ENCODE data around the gene FAM168B.
"Not testable (repeated sequence)": the region's sequence is repeated elsewhere in the genome, so short reads cannot be mapped to it uniquely, and the experiment has no call there.

Gene FAM168B

GRCh38 chr2:131126436-131126835, 33.2 kb upstream of the FAM168B start:
- DNase-seq (ENCODE audit: low read depth) = no peak
- no peak for TF ChIP-seq CTCF (conservative IDR thresholded peaks at IDR 0.05; ENCODE audit: low read depth, low read length)
- H3K4me3 ChIP-seq (ENCODE audit: low read length) = no peak overlapping the region

- DNase-seq (ENCODE audit: low read depth) = no peak
- no peak for TF ChIP-seq CTCF (conservative IDR thresholded peaks at IDR 0.05; ENCODE audit: low read depth, low read length)
- H3K4me3 ChIP-seq (ENCODE audit: low read length) = no peak overlapping the region
Measured at GRCh38 chr2:131125195-131125757, 32.0 kb upstream of the FAM168B start.

GRCh38 chr2:131123192-131123591, 29.9 kb upstream of the FAM168B start:
- no peak for TF ChIP-seq CTCF (conservative IDR thresholded peaks at IDR 0.05; ENCODE audit: low read depth, low read length)
- DNase-seq (ENCODE audit: low read depth) = no peak
- H3K4me3 ChIP-seq (ENCODE audit: low read length) = no peak overlapping the region

GRCh38 chr2:131122496-131122895, 29.2 kb upstream of the FAM168B start:
- no peak for TF ChIP-seq CTCF (conservative IDR thresholded peaks at IDR 0.05; ENCODE audit: low read depth, low read length)
- H3K4me3 ChIP-seq (ENCODE audit: low read length) = no peak overlapping the region
- no peak for DNase-seq (ENCODE audit: low read depth)

GRCh38 chr2:131121464-131121863, 28.2 kb upstream of the FAM168B start:
- H3K4me3 ChIP-seq (ENCODE audit: low read length) = no peak overlapping the region
- no peak for DNase-seq (ENCODE audit: low read depth)
- no peak for TF ChIP-seq CTCF (conservative IDR thresholded peaks at IDR 0.05; ENCODE audit: low read depth, low read length)

GRCh38 chr2:131120815-131121317, 27.6 kb upstream of the FAM168B start:
- DNase-seq (ENCODE audit: low read depth) = no peak
- H3K4me3 ChIP-seq (ENCODE audit: low read length) = no peak overlapping the region
- TF ChIP-seq CTCF (conservative IDR thresholded peaks at IDR 0.05; ENCODE audit: low read depth, low read length) = no peak

GRCh38 chr2:131115752-131116151, 22.5 kb upstream of the FAM168B start:
- DNase-seq (ENCODE audit: low read depth) = no peak
- TF ChIP-seq CTCF (conservative IDR thresholded peaks at IDR 0.05; ENCODE audit: low read depth, low read length) = no peak
- H3K4me3 ChIP-seq (ENCODE audit: low read length) = no peak overlapping the region

- not testable (repeated sequence) for DNase-seq (ENCODE audit: low read depth); H3K4me3 ChIP-seq (ENCODE audit: low read length)
Measured at GRCh38 chr2:131114950-131115349, 21.7 kb upstream of the FAM168B start.

All from retinal pigment epithelial cell (primary cell).